GM19452 (cell line): ENCODE data around the gene GABPA.

Experiments used
- ATAC-seq: cut with Tn5 transposase; IDR thresholded peaks from one replicate; pipeline ENCODE4 v1.9.1; 2021; ENCODE audit not compliant: unreplicated experiment

The GABPA gene

DNA sequence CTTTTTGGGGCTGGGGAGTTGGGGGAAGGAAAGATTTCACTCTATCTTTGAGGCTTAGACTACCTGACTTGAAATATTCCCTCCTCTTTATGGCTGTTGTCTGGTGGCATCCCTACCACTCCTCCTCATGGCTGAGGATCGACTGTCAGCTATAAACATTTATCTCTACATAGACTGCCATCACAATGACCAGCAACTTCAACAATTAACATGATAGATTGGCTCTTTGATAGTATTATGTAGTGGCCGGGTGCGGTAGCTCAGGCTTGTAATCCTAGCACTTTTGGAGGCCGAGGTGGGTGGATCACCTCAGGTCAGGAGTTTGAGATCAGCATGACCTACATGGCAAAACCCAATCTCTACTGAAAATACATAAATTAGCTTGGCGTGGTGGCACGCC lies 72.4 kb downstream of the GABPA start:
- ATAC-seq: no peak

DNA sequence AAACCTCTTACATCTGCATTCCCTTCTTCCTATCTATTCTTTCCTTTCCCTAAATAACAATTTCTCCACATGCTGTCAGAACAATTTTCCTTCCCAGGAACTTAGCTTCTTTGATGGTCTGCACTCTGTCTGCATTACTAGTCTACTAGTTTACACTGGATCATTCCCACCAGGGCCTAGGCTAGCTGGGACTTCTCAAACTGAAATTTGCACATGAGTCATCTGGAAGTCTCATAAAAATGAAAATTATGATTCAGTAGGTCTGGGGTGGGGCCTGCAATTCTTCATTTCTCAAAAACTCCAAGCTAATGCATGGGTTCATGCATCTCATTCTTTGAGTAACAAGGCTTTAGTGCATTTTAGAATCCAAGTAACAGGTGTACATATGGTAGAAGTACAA lies 74.2 kb downstream of the GABPA start:
- no peak for ATAC-seq

DNA sequence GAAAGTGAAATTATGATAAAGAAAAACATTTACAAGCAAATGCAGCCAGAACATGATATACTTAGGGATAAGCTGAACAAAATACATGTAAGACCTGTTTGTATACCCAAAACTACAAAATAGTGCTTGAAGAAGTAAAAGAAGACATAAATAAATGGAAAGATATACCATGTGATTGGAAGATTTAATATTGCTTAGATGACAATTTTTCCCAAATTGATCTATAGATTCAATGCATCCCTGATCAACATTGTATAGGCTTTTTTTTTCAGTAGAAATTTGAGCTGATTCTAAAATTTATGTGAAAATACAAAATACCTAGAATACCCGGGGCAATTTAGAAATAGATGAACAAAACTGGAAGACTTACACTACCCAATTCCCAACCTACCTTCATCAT lies 76.4 kb downstream of the GABPA start:
- no peak for ATAC-seq

DNA sequence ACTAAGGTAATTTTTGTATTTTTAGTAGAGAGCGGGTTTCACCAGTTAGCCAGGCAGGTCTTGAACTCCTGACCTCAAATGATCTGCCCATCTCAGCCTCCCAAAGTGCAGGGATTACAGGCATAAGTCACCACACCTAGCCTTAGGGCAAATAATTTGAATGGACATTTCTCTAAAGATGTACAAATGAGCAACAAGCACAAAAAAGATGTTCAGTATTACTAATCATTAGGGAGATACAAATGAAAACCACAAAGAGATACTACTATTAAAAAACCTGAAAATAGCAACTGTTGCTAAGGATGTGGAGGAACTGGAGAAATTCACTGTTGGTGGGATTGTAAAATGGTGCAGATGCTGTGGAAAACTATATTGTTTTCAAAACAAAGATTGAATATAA lies 79.1 kb downstream of the GABPA start:
- no peak for ATAC-seq

DNA sequence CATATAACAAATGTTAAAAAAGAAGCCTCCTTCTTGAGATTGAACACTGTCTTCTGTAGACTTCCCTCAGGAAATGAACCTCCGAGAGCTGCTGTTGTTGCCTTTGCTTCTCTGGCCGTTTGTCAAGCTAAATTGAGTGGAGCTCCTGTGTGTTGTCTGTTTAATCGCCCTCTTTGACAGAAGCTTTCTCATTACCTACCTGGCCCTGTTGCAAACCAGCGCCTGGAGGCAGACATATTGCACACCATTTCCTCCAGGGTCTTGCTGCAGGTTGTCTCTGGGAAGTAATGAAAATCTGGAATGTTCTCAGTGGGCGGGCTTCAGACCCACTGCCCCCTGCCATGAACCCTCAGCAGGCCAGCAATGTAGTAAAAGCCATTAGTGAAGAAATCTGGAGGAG lies 83.3 kb downstream of the GABPA start:
- ATAC-seq: no peak

DNA sequence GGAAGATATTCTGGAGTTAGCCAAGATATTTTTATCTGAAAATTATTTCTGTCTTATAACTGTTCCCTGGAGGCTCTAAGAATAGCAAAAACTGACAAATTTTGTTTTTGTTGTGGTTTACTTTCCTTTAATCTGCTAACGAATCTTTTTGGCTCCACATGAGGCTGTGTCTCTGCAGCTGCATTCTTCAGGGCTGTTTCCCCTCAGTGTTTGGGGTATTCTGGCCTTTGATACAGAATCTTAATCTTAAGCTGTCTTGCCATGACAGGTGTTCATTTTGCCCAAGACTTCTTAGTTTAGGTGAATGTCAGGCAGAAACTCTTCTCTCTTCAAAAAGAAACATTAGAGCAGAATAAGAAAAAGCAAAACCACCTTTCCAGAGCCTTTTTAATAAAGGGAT lies 83.8 kb downstream of the GABPA start:
- ATAC-seq: no peak
